WTC11 (cell line): ENCODE results near the gene BLMH.

ENCODE experiments used
- CTCF ChIP-seq: fragments of 200-600 bp; IDR thresholded peaks from 2 replicates; pipeline ENCODE4 v1.8.0; 2022; ENCODE audit warnings: antibody characterized with exemption
- TEAD4 ChIP-seq: sonication (generic); formaldehyde crosslinking; IDR thresholded peaks from 2 replicates; pipeline ENCODE4 v1.8.0; 2022; ENCODE audit warnings: mild to moderate bottlenecking, missing genetic modification reagents

- TF ChIP-seq TEAD4 (CRISPR knock-in tag): no peak
- no peak for TF ChIP-seq CTCF
Measured at GRCh38 chr17:30323262-30323894, 31.6 kb upstream of the BLMH start.
